Measurements from ENCODE around the gene SPINK5. TPM values are rescaled to one million over a fixed set of nuclear protein-coding genes. Genes with fewer than 3 reads are reported as not detected.
"Not testable (repeated sequence)": the region's sequence is repeated elsewhere in the genome, so short reads cannot be mapped to it uniquely, and the experiment has no call there.

Gene SPINK5, protein sequence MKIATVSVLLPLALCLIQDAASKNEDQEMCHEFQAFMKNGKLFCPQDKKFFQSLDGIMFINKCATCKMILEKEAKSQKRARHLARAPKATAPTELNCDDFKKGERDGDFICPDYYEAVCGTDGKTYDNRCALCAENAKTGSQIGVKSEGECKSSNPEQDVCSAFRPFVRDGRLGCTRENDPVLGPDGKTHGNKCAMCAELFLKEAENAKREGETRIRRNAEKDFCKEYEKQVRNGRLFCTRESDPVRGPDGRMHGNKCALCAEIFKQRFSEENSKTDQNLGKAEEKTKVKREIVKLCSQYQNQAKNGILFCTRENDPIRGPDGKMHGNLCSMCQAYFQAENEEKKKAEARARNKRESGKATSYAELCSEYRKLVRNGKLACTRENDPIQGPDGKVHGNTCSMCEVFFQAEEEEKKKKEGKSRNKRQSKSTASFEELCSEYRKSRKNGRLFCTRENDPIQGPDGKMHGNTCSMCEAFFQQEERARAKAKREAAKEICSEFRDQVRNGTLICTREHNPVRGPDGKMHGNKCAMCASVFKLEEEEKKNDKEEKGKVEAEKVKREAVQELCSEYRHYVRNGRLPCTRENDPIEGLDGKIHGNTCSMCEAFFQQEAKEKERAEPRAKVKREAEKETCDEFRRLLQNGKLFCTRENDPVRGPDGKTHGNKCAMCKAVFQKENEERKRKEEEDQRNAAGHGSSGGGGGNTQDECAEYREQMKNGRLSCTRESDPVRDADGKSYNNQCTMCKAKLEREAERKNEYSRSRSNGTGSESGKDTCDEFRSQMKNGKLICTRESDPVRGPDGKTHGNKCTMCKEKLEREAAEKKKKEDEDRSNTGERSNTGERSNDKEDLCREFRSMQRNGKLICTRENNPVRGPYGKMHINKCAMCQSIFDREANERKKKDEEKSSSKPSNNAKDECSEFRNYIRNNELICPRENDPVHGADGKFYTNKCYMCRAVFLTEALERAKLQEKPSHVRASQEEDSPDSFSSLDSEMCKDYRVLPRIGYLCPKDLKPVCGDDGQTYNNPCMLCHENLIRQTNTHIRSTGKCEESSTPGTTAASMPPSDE
- total RNA-seq: 5.2 TPM

- no peak for DNase-seq (ENCODE audit: low spot score)
These were observed at the start of gene SPINK5 for GRCh38 chr5:148063861-148064260. Gene SPINK5, plus strand, starts transcription at chr5:148063980. Its CDS starts 65 bp downstream, at chr5:148064045.

GRCh38 chr5:148014276-148014675, 49.5 kb upstream of the SPINK5 start:
- no peak for DNase-seq (ENCODE audit: low spot score)

DNA sequence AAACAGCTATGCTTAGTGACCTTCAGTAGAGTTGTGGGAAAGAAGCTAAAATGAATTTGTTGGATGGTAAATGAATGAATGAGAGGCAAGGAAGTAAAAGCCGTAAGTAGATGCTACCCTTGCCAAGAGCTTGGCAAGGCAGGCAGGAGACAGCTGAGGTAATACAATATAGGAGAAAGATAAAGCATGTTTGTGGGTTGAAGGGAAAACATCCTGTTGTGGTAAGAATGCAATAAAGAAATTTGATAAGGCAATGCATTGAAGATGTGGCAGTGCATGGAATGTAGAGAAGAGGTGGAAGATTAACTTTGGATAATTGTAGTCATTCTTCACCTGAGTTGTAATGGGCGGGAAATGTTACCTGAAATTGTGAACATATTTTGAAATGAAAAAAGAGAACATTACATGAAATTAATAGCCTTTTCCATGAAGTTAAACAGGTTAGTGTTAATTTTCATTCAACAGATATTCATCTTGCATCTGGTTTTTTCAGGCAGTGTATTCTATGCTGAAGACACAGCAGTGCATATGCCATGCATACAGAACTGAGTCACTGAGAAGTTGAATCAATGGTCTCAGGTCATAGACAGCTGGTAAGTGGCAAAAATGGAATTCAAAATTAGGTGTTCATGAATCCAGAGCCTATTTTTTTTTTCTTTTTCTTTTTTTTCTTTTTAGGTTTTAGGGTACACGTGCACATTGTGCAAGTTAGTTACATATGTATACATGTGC, 43.4 kb upstream of the SPINK5 start:
- DNase-seq (ENCODE audit: low spot score): no peak

GRCh38 chr5:148027505-148027904, 36.3 kb upstream of the SPINK5 start:
- DNase-seq (ENCODE audit: low spot score): no peak

DNA sequence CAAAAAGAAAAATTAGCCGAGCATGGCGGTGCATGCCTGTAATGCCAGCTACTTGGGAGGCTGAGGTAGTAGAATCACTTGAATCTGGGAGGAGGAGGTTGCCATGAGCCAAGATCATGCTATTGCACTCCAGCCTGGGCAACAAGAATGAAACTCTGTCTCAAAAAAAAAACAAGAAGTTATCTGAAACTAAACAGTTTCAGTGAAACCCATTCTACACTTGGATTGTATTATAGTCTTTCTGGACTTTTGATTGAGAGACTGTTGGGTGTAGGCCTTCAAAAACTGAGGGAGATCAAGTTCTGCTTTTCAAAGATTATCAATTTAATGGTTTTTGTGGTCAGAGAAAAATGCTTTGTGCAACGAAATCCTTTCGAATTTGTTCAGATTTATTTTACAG, 34.6 kb upstream of the SPINK5 start:
- DNase-seq (ENCODE audit: low spot score): no peak

DNA sequence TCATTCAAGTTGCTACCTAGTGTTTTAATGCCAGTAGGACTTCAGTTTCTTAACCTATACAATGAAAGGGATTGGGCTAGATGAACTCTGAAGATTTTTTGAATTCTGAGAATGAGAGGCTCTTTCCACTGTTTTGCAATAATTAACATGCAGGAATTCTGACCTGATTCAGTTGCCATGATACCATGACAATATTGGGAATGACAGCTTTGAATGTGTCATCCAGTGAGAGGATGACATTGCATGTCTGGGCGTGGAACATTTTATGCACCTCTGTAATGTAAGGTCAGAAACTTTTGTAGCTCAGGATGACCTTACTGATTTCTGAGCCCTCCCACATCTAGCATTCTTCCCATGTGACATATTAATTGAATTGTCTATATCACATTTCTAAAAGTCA, 30.6 kb upstream of the SPINK5 start:
- DNase-seq (ENCODE audit: low spot score): no peak

GRCh38 chr5:148035676-148036075, 28.1 kb upstream of the SPINK5 start:
- DNase-seq (ENCODE audit: low spot score): no peak

GRCh38 chr5:148042881-148043280, 20.9 kb upstream of the SPINK5 start:
- DNase-seq (ENCODE audit: low spot score): no peak

DNA sequence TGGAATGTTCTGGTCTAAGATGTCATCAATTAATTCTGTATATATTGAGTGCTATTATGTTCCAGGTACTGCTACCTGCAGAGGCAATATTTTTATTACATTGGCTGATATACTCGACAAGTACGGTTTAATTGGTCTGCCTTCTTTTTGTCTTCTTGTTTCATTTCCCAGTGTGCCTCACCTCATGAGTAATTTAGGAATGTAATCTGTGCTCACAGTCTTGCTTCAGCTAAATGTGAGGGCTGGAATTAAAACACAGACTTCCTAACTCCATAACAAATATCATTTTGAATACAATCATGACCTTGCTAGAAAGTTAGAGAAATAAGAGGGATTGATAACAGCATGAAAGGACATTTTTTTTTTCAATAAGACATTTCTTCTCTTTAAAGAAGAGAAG, 20.1 kb upstream of the SPINK5 start:
- DNase-seq (ENCODE audit: low spot score): no peak

GRCh38 chr5:148055160-148055559, 8.6 kb upstream of the SPINK5 start:
- DNase-seq (ENCODE audit: low spot score): not testable (repeated sequence)

DNA sequence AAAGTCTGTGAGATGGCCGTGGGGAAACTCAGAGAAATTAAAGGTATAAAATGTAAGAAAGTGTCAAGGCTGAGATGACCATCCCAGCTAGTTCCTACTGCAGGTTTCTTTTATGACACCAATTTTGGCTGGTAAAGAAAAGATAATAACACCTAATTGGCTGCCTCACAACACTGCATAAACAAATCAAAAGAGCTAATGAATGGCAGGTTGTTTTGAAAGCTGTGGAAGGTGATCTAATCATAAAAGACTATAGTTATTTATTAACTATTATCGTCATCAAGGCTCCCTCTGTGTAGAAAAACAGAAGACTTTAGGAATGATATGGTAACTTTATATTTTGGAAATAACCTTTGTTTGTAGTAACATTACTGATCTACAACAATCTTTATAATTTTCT, 3.5 kb upstream of the SPINK5 start:
- no peak for DNase-seq (ENCODE audit: low spot score)

GRCh38 chr5:148060881-148061280, 2.9 kb upstream of the SPINK5 start:
- DNase-seq (ENCODE audit: low spot score): no peak

- DNase-seq (ENCODE audit: low spot score): no peak
These were observed 6.8 kb downstream of the SPINK5 start for GRCh38 chr5:148070621-148071020.

DNA sequence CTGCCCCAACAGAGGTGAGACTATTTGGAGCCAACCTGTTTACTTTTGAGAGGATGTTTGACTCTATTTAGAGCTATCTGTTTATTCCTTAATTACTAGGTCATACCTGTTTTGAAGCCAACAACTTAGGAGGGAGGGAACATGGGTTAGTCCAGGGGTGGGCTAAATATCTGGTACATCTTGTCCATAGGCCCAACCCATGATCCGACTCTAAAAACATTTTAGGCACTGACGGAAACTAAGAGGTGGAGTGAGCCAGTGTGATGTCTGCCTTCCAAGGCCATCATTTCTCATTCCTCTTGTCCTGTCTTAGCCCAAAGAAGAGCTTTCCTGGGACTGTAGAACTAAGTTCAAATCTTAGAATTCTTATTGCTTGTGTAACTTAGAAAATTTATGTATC, 8.4 kb downstream of the SPINK5 start:
- no peak for DNase-seq (ENCODE audit: low spot score)

GRCh38 chr5:148075529-148075928, 11.7 kb downstream of the SPINK5 start:
- no peak for DNase-seq (ENCODE audit: low spot score)

- no peak for DNase-seq (ENCODE audit: low spot score)
These were observed 19.4 kb downstream of the SPINK5 start for GRCh38 chr5:148083203-148083602.

- DNase-seq (ENCODE audit: low spot score): no peak
These were observed 20.5 kb downstream of the SPINK5 start for GRCh38 chr5:148084269-148084668.

GRCh38 chr5:148085310-148085709, 21.5 kb downstream of the SPINK5 start:
- DNase-seq (ENCODE audit: low spot score): no peak

DNA sequence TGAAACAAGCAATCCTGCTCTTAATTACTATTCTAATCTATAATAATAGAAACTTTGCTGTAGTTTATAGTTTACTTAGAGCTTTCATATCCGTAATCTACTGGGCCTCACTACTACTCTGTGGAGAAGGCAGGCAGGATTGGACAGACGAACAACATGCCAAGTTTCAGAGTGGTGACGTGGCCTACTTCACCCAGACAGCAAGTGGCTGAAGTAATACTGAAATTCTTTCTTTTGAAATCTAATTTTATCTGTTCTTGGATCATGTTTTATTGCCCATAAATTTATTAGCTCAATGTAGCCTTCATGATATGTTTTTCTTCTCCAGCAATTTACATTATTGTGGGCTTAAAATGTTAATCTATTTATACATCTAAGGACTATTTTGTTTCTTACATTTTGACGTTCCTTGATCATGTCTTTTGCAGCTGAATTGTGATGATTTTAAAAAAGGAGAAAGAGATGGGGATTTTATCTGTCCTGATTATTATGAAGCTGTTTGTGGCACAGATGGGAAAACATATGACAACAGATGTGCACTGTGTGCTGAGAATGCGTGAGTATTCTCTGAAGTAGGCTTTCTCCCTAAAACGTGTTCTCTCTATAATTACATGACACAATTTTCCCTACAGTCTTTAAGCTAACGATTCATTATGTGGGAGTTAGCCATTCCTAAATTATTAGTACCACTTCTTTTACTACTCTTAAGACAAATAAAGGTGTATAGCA, 22.4 kb downstream of the SPINK5 start:
- DNase-seq (ENCODE audit: low spot score): no peak

DNA sequence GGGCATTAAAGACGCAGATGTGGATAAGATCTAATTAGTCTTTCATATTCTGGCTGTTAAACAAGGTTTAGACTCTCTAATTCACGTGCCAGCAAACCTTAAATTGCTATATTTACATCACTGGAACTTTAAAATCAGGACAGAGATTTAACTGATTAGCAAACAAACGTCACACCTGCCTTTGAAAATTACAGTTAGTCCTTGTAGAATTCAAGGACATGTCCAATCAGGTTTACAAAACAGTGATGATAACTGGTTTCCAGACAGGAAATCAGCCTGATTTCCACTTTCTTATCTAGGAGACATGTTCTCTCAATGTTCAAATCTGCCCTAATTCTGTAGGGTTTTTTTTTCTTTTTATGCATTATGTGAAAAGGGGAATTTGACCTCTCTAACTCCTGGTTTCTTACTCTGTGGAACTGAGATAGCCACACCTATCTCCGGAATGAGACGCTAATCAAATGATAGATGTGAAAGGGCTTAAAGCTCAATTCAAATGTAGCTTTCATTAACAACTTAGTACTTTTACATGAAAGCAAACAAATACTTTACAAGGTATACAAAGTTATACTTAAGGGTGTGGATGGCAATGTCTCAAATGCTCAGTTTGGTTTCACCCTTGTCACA, 26.5 kb downstream of the SPINK5 start:
- no peak for DNase-seq (ENCODE audit: low spot score)
